H9 (cell line): ENCODE results near the gene CFAP61. TPM values are rescaled to one million over a fixed set of nuclear protein-coding genes. Genes with fewer than 3 reads are reported as not detected.

Experiments used
- DNase-seq: peaks from one replicate; pipeline ENCODE4 v3.0.0-alpha.2; 2017
- H2AFZ ChIP-seq: one replicate; pipeline ENCODE4 v1.6.1; 2013; ENCODE audit warnings: mild to moderate bottlenecking, low read length, control low read depth, moderate library complexity
- H2AK5ac ChIP-seq: 2 replicates; pipeline ENCODE4 v1.6.1; 2013; ENCODE audit warnings: low read length, control low read depth, mixed read lengths; ENCODE audit not compliant: insufficient read length
- H2BK120ac ChIP-seq: one replicate; pipeline ENCODE4 v1.6.1; 2013; ENCODE audit warnings: low read depth, mild to moderate bottlenecking, low read length, control low read depth, inconsistent platforms; ENCODE audit not compliant: poor library complexity, severe bottlenecking
- H2BK12ac ChIP-seq: 2 replicates; pipeline ENCODE4 v1.6.1; 2013; ENCODE audit warnings: low read length, control low read depth, mixed read lengths, low read depth; ENCODE audit not compliant: insufficient read length
- H2BK15ac ChIP-seq: 2 replicates; pipeline ENCODE4 v1.6.1; 2013; ENCODE audit warnings: low read depth, low read length, control low read depth
- H2BK20ac ChIP-seq: one replicate; pipeline ENCODE4 v1.6.1; 2013; ENCODE audit warnings: low read depth, mild to moderate bottlenecking, low read length, control low read depth, inconsistent platforms; ENCODE audit not compliant: poor library complexity, severe bottlenecking
- H2BK5ac ChIP-seq: 2 replicates; pipeline ENCODE4 v1.6.1; 2013; ENCODE audit warnings: low read length, control low read depth, mixed read lengths; ENCODE audit not compliant: insufficient read length
- H3K14ac ChIP-seq: 2 replicates; pipeline ENCODE4 v1.6.1; 2013; ENCODE audit warnings: low read length, control low read depth; ENCODE audit not compliant: insufficient read depth
- H3K18ac ChIP-seq: 2 replicates; pipeline ENCODE4 v1.6.1; 2013; ENCODE audit warnings: low read depth, mild to moderate bottlenecking, mixed read lengths, low read length, control low read depth; ENCODE audit not compliant: insufficient read length
- H3K23ac ChIP-seq: 2 replicates; pipeline ENCODE4 v1.6.1; 2013; ENCODE audit warnings: low read length, control low read depth, mixed read lengths, low read depth; ENCODE audit not compliant: insufficient read length
- H3K23me2 ChIP-seq: 2 replicates; pipeline ENCODE4 v1.6.1; 2013; ENCODE audit warnings: low read depth, mild to moderate bottlenecking, mixed read lengths, low read length, control low read depth; ENCODE audit not compliant: insufficient read length, poor library complexity, severe bottlenecking
- H3K27ac ChIP-seq: 2 replicates; pipeline ENCODE4 v1.5.1; 2013; ENCODE audit warnings: low read length, control low read depth, mixed read lengths, low read depth; ENCODE audit not compliant: insufficient read length
- H3K27me3 ChIP-seq: 2 replicates; pipeline ENCODE4 v1.6.1; 2013; ENCODE audit warnings: low read length, control low read depth, inconsistent platforms; ENCODE audit not compliant: insufficient read depth
- H3K4ac ChIP-seq: 2 replicates; pipeline ENCODE4 v1.6.1; 2013; ENCODE audit warnings: low read depth, mild to moderate bottlenecking, control low read depth, inconsistent platforms, low read length, moderate library complexity
- H3K4me1 ChIP-seq: 2 replicates; pipeline ENCODE4 v1.6.1; 2013; ENCODE audit warnings: low read length, control low read depth, inconsistent platforms; ENCODE audit not compliant: insufficient read depth
- H3K4me2 ChIP-seq: 2 replicates; pipeline ENCODE4 v1.6.1; 2013; ENCODE audit warnings: low read length, control low read depth, mixed read lengths; ENCODE audit not compliant: insufficient read length, insufficient read depth
- H3K56ac ChIP-seq: 2 replicates; pipeline ENCODE4 v1.6.1; 2013; ENCODE audit warnings: low read depth, mild to moderate bottlenecking, mixed read lengths, low read length, control low read depth; ENCODE audit not compliant: insufficient read length
- H3K79me1 ChIP-seq: 2 replicates; pipeline ENCODE4 v1.6.1; 2013; ENCODE audit warnings: low read depth, mild to moderate bottlenecking, moderate library complexity, low read length, control low read depth, inconsistent platforms; ENCODE audit not compliant: insufficient read depth, poor library complexity, severe bottlenecking
- H3K79me2 ChIP-seq: 2 replicates; pipeline ENCODE4 v1.6.1; 2013; ENCODE audit warnings: low read length, control low read depth, inconsistent platforms; ENCODE audit not compliant: insufficient read depth
- H3K9ac ChIP-seq: 2 replicates; pipeline ENCODE4 v1.6.1; 2013; ENCODE audit warnings: low read length, control low read depth, mixed read lengths; ENCODE audit not compliant: insufficient read length; ENCODE audit errors: extremely low read depth
- H3K9me3 ChIP-seq: one replicate; pipeline ENCODE4 v1.6.1; 2013; ENCODE audit warnings: low read depth, low read length, inconsistent platforms; ENCODE audit not compliant: control insufficient read depth
- H3T11ph ChIP-seq: one replicate; pipeline ENCODE4 v1.6.1; 2013; ENCODE audit warnings: mild to moderate bottlenecking, low read length, control low read depth, inconsistent platforms
- H4K20me1 ChIP-seq: one replicate; pipeline ENCODE4 v1.6.1; 2013; ENCODE audit not compliant: control insufficient read depth, insufficient read length, insufficient read depth
- H4K5ac ChIP-seq: 2 replicates; pipeline ENCODE4 v1.6.1; 2013; ENCODE audit warnings: low read depth, mild to moderate bottlenecking, mixed read lengths, low read length, control low read depth; ENCODE audit not compliant: insufficient read length
- H4K8ac ChIP-seq: replicated peaks from 2 replicates; pipeline ENCODE4 v1.6.1; 2013; ENCODE audit warnings: low read length, control low read depth, mixed read lengths, low read depth; ENCODE audit not compliant: insufficient read length
- H4K91ac ChIP-seq: 2 replicates; pipeline ENCODE4 v1.6.1; 2013; ENCODE audit warnings: low read depth, mild to moderate bottlenecking, moderate library complexity, mixed read lengths, low read length, control low read depth; ENCODE audit not compliant: insufficient read length
- H3K27ac Mint-ChIP-seq, 3 experiments: 2 replicates in 2 of 3; 3 replicates in 1 of 3; pipeline ENCODE4 v1.8.0; 2020 to 2021; ENCODE audit warnings: mixed read lengths in 3 of 3, mild to moderate bottlenecking in 1 of 3, moderate library complexity in 1 of 3
- H3K27me3 Mint-ChIP-seq: 2 replicates; pipeline ENCODE4 v1.8.0; 2021; ENCODE audit warnings: low read depth, mild to moderate bottlenecking, moderate library complexity, mixed read lengths
- H3K36me3 Mint-ChIP-seq, 3 experiments: 2 replicates in 2 of 3; 3 replicates in 1 of 3; pipeline ENCODE4 v1.8.0; 2020 to 2021; ENCODE audit warnings: low read depth in 3 of 3, mixed read lengths in 3 of 3; ENCODE audit not compliant: insufficient read depth in 1 of 3
- H3K4me1 Mint-ChIP-seq, 2 experiments: 2 replicates each; pipeline ENCODE4 v1.8.0; 2020; ENCODE audit warnings: mixed read lengths in 2 of 2
- H3K4me3 Mint-ChIP-seq, 2 experiments: 2 replicates in 1 of 2; 3 replicates in 1 of 2; pipeline ENCODE4 v1.8.0; 2020 to 2021; ENCODE audit warnings: mild to moderate bottlenecking in 2 of 2, mixed read lengths in 2 of 2, moderate library complexity in 1 of 2
- H3K9me3 Mint-ChIP-seq, 2 experiments: 2 replicates in 1 of 2; 3 replicates in 1 of 2; pipeline ENCODE4 v1.8.0; 2020; ENCODE audit warnings: mild to moderate bottlenecking in 2 of 2, mixed read lengths in 2 of 2, moderate library complexity in 1 of 2
- WGBS: extraction: QIAGEN DNeasy Blood & Tissue Kit; methylation state at CpG from one replicate; pipeline ENCODE4 v1.1.7; 2013; ENCODE audit warnings: missing lambda C conversion rate, low lambda C conversion rate, mixed read lengths; ENCODE audit not compliant: insufficient read length; ENCODE audit errors: extremely low coverage; 5-methylcytosine and 5-hydroxymethylcytosine counted together
- total RNA-seq: library from RNA; stranded (reverse); gene quantifications from 2 replicates; pipeline ENCODE4 v1.2.1, GENCODE V29; 2021
- TF ChIP-seq, protein P1 (sequence below): fragments of 200-600 bp; sonication (generic); conservative IDR thresholded peaks from 3 replicates; pipeline ENCODE4 v1.8.0; 2021; ENCODE audit warnings: antibody characterized with exemption, mild to moderate bottlenecking

Gene CFAP61
- total RNA-seq, 1 experiment from 2014 or later: 0.44 TPM

DNA sequence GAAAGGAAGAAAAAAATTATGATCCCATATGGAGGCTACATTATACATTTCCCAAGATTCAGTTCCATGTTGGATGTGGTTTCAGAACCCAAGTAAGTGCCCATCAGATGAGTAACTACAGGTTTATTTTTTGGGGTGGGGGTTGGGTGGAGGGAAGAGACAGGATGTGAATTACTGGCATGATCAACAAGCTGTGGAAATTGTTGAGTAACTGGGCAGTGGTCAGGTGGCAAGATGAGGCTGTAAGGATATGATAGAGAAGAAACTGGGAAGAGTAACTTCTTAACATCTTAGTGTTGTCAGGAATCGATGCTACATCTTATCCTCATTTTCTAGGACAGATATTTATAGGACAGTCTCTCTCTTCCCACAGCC lies 153.5 kb downstream of the CFAP61 start:
- Mint-ChIP-seq H3K27me3 (no peaks in the 10 kb centered on the region), H3K4me1 (peaks cover 27 to 28% of the 10 kb centered on the region in 2 experiments), H3K9me3 (no peaks in the 10 kb centered on the region), H3K27ac (no peak overlapping the region), H3K36me3 (no peaks in the 10 kb centered on the region), H3K4me3 (no peak overlapping the region)
- no peak overlapping the region for H4K91ac ChIP-seq
- no peak overlapping the region for H3K4me2 ChIP-seq
- no peak overlapping the region for H2BK5ac ChIP-seq
- WGBS: no CpG with 5 or more reads among the region's 1 CpG
- no peaks in the 10 kb centered on the region for H3K23me2 ChIP-seq
- no peak overlapping the region for H3K9ac ChIP-seq
- H3K9me3 ChIP-seq: no peaks in the 10 kb centered on the region
- no peak overlapping the region for H3K27ac ChIP-seq
- no peak overlapping the region for H2BK15ac ChIP-seq
- H4K5ac ChIP-seq: no peak overlapping the region
- H3K23ac ChIP-seq: no peak overlapping the region
- DNase-seq: no peak
- H3K14ac ChIP-seq: no peak overlapping the region
- no peak overlapping the region for H4K8ac ChIP-seq
- H2AK5ac ChIP-seq: no peak overlapping the region
- peaks cover 6% of the 10 kb centered on the region; the same call in 1 of the 2 replicates for H3K4me1 ChIP-seq
- H3K79me2 ChIP-seq: no peaks in the 10 kb centered on the region
- H3K27me3 ChIP-seq: no peaks in the 10 kb centered on the region
- H3K18ac ChIP-seq: no peak overlapping the region
- no peak overlapping the region for H3T11ph ChIP-seq
- H2AFZ ChIP-seq: no peak overlapping the region
- no peak overlapping the region for H2BK20ac ChIP-seq
- H3K4ac ChIP-seq: no peak overlapping the region
- no peaks in the 10 kb centered on the region for H3K79me1 ChIP-seq
- H4K20me1 ChIP-seq: no peaks in the 10 kb centered on the region
- H3K56ac ChIP-seq: no peak overlapping the region
- TF ChIP-seq, protein P1, sequence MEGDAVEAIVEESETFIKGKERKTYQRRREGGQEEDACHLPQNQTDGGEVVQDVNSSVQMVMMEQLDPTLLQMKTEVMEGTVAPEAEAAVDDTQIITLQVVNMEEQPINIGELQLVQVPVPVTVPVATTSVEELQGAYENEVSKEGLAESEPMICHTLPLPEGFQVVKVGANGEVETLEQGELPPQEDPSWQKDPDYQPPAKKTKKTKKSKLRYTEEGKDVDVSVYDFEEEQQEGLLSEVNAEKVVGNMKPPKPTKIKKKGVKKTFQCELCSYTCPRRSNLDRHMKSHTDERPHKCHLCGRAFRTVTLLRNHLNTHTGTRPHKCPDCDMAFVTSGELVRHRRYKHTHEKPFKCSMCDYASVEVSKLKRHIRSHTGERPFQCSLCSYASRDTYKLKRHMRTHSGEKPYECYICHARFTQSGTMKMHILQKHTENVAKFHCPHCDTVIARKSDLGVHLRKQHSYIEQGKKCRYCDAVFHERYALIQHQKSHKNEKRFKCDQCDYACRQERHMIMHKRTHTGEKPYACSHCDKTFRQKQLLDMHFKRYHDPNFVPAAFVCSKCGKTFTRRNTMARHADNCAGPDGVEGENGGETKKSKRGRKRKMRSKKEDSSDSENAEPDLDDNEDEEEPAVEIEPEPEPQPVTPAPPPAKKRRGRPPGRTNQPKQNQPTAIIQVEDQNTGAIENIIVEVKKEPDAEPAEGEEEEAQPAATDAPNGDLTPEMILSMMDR: no peak
- H2BK12ac ChIP-seq: no peak overlapping the region
- no peak overlapping the region for H2BK120ac ChIP-seq
